ENCODE results near the gene OBSCN.
"Not testable (repeated sequence)": the region's sequence is repeated elsewhere in the genome, so short reads cannot be mapped to it uniquely, and the experiment has no call there.

The OBSCN gene

GRCh38 chr1:228219962-228220780 lies 12.3 kb downstream of the OBSCN start:
- DNase-seq (ENCODE audit: low read depth, low spot score): no peak
- no peak overlapping the region for H3K4me3 ChIP-seq (ENCODE audit: low read depth, low read length)
- TF ChIP-seq, protein P1, sequence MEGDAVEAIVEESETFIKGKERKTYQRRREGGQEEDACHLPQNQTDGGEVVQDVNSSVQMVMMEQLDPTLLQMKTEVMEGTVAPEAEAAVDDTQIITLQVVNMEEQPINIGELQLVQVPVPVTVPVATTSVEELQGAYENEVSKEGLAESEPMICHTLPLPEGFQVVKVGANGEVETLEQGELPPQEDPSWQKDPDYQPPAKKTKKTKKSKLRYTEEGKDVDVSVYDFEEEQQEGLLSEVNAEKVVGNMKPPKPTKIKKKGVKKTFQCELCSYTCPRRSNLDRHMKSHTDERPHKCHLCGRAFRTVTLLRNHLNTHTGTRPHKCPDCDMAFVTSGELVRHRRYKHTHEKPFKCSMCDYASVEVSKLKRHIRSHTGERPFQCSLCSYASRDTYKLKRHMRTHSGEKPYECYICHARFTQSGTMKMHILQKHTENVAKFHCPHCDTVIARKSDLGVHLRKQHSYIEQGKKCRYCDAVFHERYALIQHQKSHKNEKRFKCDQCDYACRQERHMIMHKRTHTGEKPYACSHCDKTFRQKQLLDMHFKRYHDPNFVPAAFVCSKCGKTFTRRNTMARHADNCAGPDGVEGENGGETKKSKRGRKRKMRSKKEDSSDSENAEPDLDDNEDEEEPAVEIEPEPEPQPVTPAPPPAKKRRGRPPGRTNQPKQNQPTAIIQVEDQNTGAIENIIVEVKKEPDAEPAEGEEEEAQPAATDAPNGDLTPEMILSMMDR (IDR thresholded peaks at IDR 0.05; ENCODE audit: low read depth, low read length): no peak
- in situ Hi-C loops (cut with HindIII; ENCODE audit: low sequenced_read_pairs): no loop called here

DNA sequence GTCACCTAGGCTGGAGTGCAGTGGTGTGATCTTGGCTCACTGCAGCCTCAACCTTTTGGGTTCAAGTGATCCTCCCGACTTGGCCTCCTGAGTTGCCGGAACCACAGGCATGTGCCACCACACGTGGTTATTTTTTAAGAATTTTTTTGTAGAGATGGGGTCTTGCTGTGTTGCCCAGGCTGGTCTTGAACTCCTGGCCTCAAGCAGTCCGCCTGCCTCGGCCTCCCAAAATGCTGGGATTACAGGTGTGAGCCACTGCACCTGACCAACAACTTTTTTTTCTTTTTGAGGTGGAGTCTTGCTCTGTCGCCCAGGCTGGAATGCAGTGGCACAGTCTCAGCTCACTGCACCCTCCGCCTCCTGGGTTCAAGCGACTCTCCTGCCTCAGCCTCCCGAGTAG lies 13.3 kb downstream of the OBSCN start:
- H3K4me3 ChIP-seq (ENCODE audit: low read depth, low read length); in situ Hi-C loops (cut with HindIII; ENCODE audit: low sequenced_read_pairs); DNase-seq (ENCODE audit: low read depth, low spot score): not testable (repeated sequence)

GRCh38 chr1:228222548-228222947 lies 14.7 kb downstream of the OBSCN start:
- in situ Hi-C loops (cut with HindIII; ENCODE audit: low sequenced_read_pairs): no loop called here
- no peak overlapping the region for H3K4me3 ChIP-seq (ENCODE audit: low read depth, low read length)
- TF ChIP-seq, protein P1 (IDR thresholded peaks at IDR 0.05; ENCODE audit: low read depth, low read length): no peak
- DNase-seq (ENCODE audit: low read depth, low spot score): no peak

GRCh38 chr1:228224198-228225164 lies 16.6 kb downstream of the OBSCN start:
- H3K4me3 ChIP-seq (ENCODE audit: low read depth, low read length): no peak overlapping the region
- no peak for DNase-seq (ENCODE audit: low read depth, low spot score)
- TF ChIP-seq, protein P1 (IDR thresholded peaks at IDR 0.05; ENCODE audit: low read depth, low read length): no peak
- in situ Hi-C loops (cut with HindIII; ENCODE audit: low sequenced_read_pairs): no loop called here

DNA sequence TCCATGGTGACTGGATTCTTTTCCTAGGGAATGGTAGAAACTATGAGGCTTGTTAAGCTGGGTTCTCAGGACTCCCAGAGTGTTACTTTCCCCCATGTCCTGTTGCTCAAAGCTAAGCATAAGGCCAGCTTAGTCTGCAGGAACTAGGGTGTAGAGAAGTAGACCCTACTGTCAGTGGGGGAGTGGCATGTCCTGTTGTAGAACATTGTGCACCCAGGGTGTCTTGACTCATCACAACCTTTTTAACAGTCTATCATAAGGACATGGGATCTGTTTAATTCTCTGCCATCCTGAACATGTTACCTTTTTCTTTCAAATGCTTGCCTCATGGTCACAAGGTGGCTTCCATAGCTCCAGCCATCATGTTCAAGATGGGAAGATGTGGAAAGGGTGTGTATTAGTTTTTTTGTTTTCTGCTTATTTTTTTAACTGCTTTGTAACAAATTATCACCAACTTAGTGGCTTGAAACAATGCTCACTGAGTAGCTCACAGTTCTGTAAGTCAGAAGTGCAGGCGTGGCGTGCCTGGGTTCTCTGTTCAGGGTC lies 17.4 kb downstream of the OBSCN start:
- in situ Hi-C loops (cut with HindIII; ENCODE audit: low sequenced_read_pairs): no loop called here

DNA sequence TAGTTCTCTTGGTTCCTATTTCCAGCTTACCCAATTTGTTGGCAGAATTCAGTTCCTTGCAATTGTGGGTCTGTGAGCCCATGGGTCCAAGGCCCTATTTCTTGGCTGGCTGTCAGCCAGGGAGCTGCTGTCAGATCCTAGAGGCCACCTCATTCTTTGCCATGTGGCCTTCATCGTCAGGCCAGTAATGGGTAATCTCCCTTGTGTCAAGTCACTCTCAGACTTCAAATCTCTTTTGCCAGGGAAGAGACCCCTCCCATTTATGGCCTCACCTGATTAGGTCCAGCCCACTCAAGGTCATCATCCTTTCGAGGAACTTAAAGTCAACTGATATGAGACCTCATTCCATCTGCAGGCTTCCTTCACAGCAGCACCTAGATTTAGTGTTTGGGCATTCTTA lies 17.9 kb downstream of the OBSCN start:
- H3K4me3 ChIP-seq (ENCODE audit: low read depth, low read length): no peak overlapping the region
- DNase-seq (ENCODE audit: low read depth, low spot score): no peak
- in situ Hi-C loops (cut with HindIII; ENCODE audit: low sequenced_read_pairs): no loop called here
- TF ChIP-seq, protein P1 (IDR thresholded peaks at IDR 0.05; ENCODE audit: low read depth, low read length): no peak

More for the DNA sequence above, 17.4 kb downstream of the OBSCN start:
- TF ChIP-seq, protein P1 (IDR thresholded peaks at IDR 0.05; ENCODE audit: low read depth, low read length): no peak
- H3K4me3 ChIP-seq (ENCODE audit: low read depth, low read length): no peak overlapping the region
- no peak for DNase-seq (ENCODE audit: low read depth, low spot score)
